SKM-1 treated with dmso at 0.1 percent for 144 hours (cell line): Measurements from ENCODE around the gene COX17.

Experiments
- DNase-seq: peaks from one replicate; lab custom pipeline; 2025; ENCODE audit not compliant: unreplicated experiment; lab: John Stamatoyannopoulos, UW

The COX17 gene

GRCh38 chr3:119625451-119626153 lies 51.6 kb downstream of the COX17 start:
- no peak for DNase-seq

- DNase-seq: no peak
These were observed 53.0 kb downstream of the COX17 start for GRCh38 chr3:119624002-119624720.

- DNase-seq: no peak
These were observed 56.3 kb downstream of the COX17 start for GRCh38 chr3:119620899-119621298.
